Measurements from ENCODE around the gene CEMIP2. TPM values are rescaled to one million over a fixed set of nuclear protein-coding genes. Genes with fewer than 3 reads are reported as not detected.

CEMIP2 gene
- total and polyA plus RNA-seq, 2 of the 13 experiments (the other 11 are each of a cell fraction or from before 2014, with no cell fraction given) = 94.3 to 128 TPM

DNA sequence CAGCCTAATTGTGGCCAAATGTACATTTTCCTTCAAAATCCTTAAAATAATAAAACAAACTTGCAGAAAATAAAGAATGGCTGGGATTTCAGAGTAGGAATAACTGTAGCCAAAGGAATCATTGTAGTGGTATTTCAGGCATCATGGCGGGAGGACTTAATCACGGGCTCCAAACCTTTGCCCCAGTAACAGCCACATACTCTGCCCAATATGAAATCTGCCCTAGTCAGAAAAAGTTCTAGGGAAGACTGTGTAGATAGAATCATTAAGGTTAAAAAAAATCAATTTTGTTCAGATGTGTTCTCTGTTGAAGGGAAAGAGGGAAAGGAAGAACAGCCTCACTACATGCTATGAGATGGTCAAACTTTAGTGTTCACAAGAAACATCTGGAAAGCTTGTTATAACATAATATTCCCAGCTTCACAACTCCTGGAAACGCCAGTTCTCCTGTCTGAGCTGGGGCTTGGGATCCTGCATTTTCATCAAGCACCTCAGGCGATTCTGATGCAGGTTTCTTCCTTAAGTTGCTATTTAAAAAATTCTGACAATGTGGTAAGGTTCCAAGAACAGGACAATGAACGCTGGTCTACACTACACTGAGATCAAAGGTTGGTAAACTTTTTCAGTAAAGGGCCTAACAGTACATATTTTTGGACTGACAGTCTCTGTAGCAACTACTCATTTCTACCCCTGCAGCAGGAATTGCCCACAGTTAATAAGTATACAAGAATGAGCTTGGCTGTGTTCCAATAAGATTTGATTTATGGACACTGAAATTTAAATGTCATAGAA is 87.9 kb downstream of the CEMIP2 start (continued):
- TF ChIP-seq, protein P1, sequence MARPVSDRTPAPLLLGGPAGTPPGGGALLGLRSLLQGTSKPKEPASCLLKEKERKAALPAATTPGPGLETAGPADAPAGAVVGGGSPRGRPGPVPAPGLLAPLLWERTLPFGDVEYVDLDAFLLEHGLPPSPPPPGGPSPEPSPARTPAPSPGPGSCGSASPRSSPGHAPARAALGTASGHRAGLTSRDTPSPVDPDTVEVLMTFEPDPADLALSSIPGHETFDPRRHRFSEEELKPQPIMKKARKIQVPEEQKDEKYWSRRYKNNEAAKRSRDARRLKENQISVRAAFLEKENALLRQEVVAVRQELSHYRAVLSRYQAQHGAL (CRISPR knock-in tag; IDR thresholded peaks at IDR 0.05; ENCODE audit: not compliant biosample characterization) = no peak
- TF ChIP-seq DNMT3B (CRISPR knock-in tag; conservative IDR thresholded peaks at IDR 0.05) (no peak), PRMT3 (CRISPR knock-in tag; IDR thresholded peaks at IDR 0.05; ENCODE audit: borderline replicate concordance, low read depth) (no peak), ZNF383 (CRISPR knock-in tag; IDR thresholded peaks at IDR 0.05; ENCODE audit: borderline replicate concordance) (no peak), ZBTB8A (CRISPR knock-in tag; IDR thresholded peaks at IDR 0.05; ENCODE audit: borderline replicate concordance, low read depth) (no peak)
- TF ChIP-seq, protein P2, sequence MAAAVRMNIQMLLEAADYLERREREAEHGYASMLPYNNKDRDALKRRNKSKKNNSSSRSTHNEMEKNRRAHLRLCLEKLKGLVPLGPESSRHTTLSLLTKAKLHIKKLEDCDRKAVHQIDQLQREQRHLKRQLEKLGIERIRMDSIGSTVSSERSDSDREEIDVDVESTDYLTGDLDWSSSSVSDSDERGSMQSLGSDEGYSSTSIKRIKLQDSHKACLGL (CRISPR knock-in tag; IDR thresholded peaks at IDR 0.05) = no peak
- TF ChIP-seq, protein P3, sequence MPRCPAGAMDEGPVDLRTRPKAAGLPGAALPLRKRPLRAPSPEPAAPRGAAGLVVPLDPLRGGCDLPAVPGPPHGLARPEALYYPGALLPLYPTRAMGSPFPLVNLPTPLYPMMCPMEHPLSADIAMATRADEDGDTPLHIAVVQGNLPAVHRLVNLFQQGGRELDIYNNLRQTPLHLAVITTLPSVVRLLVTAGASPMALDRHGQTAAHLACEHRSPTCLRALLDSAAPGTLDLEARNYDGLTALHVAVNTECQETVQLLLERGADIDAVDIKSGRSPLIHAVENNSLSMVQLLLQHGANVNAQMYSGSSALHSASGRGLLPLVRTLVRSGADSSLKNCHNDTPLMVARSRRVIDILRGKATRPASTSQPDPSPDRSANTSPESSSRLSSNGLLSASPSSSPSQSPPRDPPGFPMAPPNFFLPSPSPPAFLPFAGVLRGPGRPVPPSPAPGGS (CRISPR knock-in tag; IDR thresholded peaks at IDR 0.05) = no peak
- TF ChIP-seq, protein P4, sequence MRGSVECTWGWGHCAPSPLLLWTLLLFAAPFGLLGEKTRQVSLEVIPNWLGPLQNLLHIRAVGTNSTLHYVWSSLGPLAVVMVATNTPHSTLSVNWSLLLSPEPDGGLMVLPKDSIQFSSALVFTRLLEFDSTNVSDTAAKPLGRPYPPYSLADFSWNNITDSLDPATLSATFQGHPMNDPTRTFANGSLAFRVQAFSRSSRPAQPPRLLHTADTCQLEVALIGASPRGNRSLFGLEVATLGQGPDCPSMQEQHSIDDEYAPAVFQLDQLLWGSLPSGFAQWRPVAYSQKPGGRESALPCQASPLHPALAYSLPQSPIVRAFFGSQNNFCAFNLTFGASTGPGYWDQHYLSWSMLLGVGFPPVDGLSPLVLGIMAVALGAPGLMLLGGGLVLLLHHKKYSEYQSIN (CRISPR knock-in tag; IDR thresholded peaks at IDR 0.05; ENCODE audit: borderline replicate concordance) = no peak
- TF ChIP-seq, protein P5, sequence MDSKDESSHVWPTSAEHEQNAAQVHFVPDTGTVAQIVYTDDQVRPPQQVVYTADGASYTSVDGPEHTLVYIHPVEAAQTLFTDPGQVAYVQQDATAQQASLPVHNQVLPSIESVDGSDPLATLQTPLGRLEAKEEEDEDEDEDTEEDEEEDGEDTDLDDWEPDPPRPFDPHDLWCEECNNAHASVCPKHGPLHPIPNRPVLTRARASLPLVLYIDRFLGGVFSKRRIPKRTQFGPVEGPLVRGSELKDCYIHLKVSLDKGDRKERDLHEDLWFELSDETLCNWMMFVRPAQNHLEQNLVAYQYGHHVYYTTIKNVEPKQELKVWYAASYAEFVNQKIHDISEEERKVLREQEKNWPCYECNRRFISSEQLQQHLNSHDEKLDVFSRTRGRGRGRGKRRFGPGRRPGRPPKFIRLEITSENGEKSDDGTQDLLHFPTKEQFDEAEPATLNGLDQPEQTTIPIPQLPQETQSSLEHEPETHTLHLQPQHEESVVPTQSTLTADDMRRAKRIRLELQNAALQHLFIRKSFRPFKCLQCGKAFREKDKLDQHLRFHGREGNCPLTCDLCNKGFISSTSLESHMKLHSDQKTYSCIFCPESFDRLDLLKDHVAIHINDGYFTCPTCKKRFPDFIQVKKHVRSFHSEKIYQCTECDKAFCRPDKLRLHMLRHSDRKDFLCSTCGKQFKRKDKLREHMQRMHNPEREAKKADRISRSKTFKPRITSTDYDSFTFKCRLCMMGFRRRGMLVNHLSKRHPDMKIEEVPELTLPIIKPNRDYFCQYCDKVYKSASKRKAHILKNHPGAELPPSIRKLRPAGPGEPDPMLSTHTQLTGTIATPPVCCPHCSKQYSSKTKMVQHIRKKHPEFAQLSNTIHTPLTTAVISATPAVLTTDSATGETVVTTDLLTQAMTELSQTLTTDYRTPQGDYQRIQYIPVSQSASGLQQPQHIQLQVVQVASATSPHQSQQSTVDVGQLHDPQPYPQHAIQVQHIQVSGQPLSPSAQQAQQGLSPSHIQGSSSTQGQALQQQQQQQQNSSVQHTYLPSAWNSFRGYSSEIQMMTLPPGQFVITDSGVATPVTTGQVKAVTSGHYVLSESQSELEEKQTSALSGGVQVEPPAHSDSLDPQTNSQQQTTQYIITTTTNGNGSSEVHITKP (CRISPR knock-in tag; IDR thresholded peaks at IDR 0.05; ENCODE audit: low read depth) = no peak
- TF ChIP-seq, protein P6, sequence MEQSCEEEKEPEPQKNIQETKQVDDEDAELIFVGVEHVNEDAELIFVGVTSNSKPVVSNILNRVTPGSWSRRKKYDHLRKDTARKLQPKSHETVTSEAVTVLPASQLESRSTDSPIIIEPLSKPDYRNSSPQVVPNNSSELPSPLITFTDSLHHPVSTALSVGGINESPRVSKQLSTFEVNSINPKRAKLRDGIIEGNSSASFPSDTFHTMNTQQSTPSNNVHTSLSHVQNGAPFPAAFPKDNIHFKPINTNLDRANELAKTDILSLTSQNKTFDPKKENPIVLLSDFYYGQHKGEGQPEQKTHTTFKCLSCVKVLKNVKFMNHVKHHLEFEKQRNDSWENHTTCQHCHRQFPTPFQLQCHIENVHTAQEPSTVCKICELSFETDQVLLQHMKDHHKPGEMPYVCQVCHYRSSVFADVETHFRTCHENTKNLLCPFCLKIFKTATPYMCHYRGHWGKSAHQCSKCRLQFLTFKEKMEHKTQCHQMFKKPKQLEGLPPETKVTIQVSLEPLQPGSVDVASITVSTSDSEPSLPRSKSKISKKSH (CRISPR knock-in tag; IDR thresholded peaks at IDR 0.05; ENCODE audit: borderline replicate concordance) = no peak
